CD4-positive, alpha-beta T cell (primary cell): Measurements from ENCODE around the gene SRGAP1. TPM values are rescaled to one million over a fixed set of nuclear protein-coding genes. Genes with fewer than 3 reads are reported as not detected.

Experiments used
- ATAC-seq: fragments of 200-7000 bp; cut with Tn5 transposase; one replicate; pipeline ENCODE4 v1.10.0; 2022; ENCODE audit warnings: mild to moderate bottlenecking; ENCODE audit not compliant: poor library complexity
- CTCF ChIA-PET: fragments of 350-600 bp; sonication (Branson Sonifier 250); formaldehyde crosslinking; loops from one replicate; lab custom pipeline; 2021; ENCODE audit warnings: antibody characterized with exemption, inconsistent platforms; lab: Charles Lee
- POLR2A ChIA-PET: fragments of 350-600 bp; sonication (Branson Sonifier 250); formaldehyde crosslinking; loops from one replicate; lab custom pipeline; 2021; ENCODE audit warnings: antibody characterized with exemption, inconsistent platforms; lab: Charles Lee
- DNase-seq, 14 experiments: peaks; one replicate each; pipeline ENCODE4 v3.0.0-alpha.2; 2013 to 2020; ENCODE audit warnings: mixed read lengths in 2 of 14
- H3K27ac ChIP-seq, 2 donors: one replicate each; pipeline versions ENCODE4 v1.5.1 to v1.7.0; 2013; ENCODE audit warnings: low read length in 2 of 2, low read depth in 1 of 2, mild to moderate bottlenecking in 1 of 2
- H3K27me3 ChIP-seq, 2 experiments: 1 replicate in 1 of 2; 2 replicates in 1 of 2; pipeline versions ENCODE4 v1.6.1 to v1.7.0; 2013; ENCODE audit warnings: low read length in 2 of 2, control low read depth in 1 of 2, mild to moderate bottlenecking in 1 of 2, moderate library complexity in 1 of 2; ENCODE audit not compliant: insufficient read depth in 2 of 2, control insufficient read depth in 1 of 2
- H3K36me3 ChIP-seq: one replicate; pipeline ENCODE4 v1.6.1; 2013; ENCODE audit warnings: low read length, control low read depth; ENCODE audit not compliant: insufficient read depth
- H3K4me1 ChIP-seq: one replicate; pipeline ENCODE4 v1.6.1; 2013; ENCODE audit warnings: low read length, control low read depth; ENCODE audit not compliant: insufficient read depth
- H3K4me3 ChIP-seq: one replicate; pipeline ENCODE4 v1.5.1; 2013; ENCODE audit warnings: mild to moderate bottlenecking, low read length, moderate library complexity
- H3K9me3 ChIP-seq, 2 experiments: 1 replicate in 1 of 2; 2 replicates in 1 of 2; pipeline versions ENCODE4 v1.6.1 to v1.7.0; 2013; ENCODE audit warnings: low read length in 2 of 2, mild to moderate bottlenecking in 2 of 2, control low read depth in 1 of 2, moderate library complexity in 1 of 2; ENCODE audit not compliant: control insufficient read depth in 1 of 2, insufficient read depth in 1 of 2
- H3K27ac Mint-ChIP-seq: one replicate; pipeline ENCODE4 v1.8.0; 2020; ENCODE audit warnings: mixed read lengths
- H3K27me3 Mint-ChIP-seq: one replicate; pipeline ENCODE4 v1.8.0; 2021; ENCODE audit warnings: mixed read lengths
- H3K36me3 Mint-ChIP-seq: one replicate; pipeline ENCODE4 v1.8.0; 2021; ENCODE audit warnings: low read depth, mixed read lengths
- H3K4me1 Mint-ChIP-seq: one replicate; pipeline ENCODE4 v1.8.0; 2021; ENCODE audit warnings: low read depth, mixed read lengths
- H3K4me3 Mint-ChIP-seq: one replicate; pipeline ENCODE4 v1.8.0; 2020; ENCODE audit warnings: mild to moderate bottlenecking, mixed read lengths
- H3K9me3 Mint-ChIP-seq: one replicate; pipeline ENCODE4 v1.8.0; 2020; ENCODE audit warnings: mixed read lengths
- intact Hi-C, 2 experiments: fragments of 100-400 bp; cut with DNase I in 1 of 2; cut with micrococcal nuclease in 1 of 2; formaldehyde crosslinking; loops; one replicate each; pipeline versions ENCODE4 v1.15.1 to v1.9.0; 2023 to 2025; cut with DNase I, micrococcal nuclease
- total RNA-seq, 174 experiments: library from RNA in 2 of 174; stranded (reverse) in 2 of 174; gene quantifications; one replicate each; pipeline ENCODE4 v1.2.3 and lab custom pipeline; 2021 to 2026
- TF ChIP-seq, protein P1 (sequence below): fragments of 200-600 bp; IDR thresholded peaks from one replicate; pipeline ENCODE4 v1.8.0; 2022; ENCODE audit warnings: antibody characterized with exemption, mild to moderate bottlenecking

Gene SRGAP1
- total RNA-seq, 2 experiments from 2014 or later, result 0.03 TPM; not detected in 1

DNA sequence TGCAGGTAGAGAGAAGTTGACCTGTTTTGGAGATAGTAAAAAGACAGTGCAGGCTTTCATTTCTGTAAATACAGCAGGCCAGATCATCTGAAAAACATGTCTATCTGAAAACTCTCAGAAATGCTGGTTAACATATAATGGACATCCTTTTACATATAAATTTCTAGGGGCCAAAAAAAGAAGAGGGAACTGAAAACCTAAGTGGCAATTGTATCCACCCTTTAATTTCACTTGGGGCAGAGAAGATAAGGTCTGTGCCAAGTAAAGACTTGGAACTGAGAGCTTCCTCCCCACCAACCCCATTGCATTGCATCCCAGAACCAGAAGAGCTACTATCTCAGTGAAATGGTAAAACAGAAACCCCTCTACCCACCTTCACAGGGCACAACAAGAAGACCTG, 141.0 kb downstream of the SRGAP1 start:
- Mint-ChIP-seq H3K27ac (no peak overlapping the region), H3K4me1 (no peaks in the 10 kb centered on the region), H3K27me3 (peaks cover 4% of the 10 kb centered on the region), H3K4me3 (no peak overlapping the region), H3K9me3 (no peaks in the 10 kb centered on the region), H3K36me3 (no peaks in the 10 kb centered on the region)
- no peak overlapping the region for H3K4me3 ChIP-seq
- POLR2A ChIA-PET, result no interaction called here
- CTCF ChIA-PET, result no interaction called here
- no peaks in the 10 kb centered on the region for H3K36me3 ChIP-seq
- H3K27ac ChIP-seq, result no peak overlapping the region
- H3K4me1 ChIP-seq, result no peaks in the 10 kb centered on the region
- no peaks in the 10 kb centered on the region for H3K27me3 ChIP-seq
- TF ChIP-seq, protein P1, sequence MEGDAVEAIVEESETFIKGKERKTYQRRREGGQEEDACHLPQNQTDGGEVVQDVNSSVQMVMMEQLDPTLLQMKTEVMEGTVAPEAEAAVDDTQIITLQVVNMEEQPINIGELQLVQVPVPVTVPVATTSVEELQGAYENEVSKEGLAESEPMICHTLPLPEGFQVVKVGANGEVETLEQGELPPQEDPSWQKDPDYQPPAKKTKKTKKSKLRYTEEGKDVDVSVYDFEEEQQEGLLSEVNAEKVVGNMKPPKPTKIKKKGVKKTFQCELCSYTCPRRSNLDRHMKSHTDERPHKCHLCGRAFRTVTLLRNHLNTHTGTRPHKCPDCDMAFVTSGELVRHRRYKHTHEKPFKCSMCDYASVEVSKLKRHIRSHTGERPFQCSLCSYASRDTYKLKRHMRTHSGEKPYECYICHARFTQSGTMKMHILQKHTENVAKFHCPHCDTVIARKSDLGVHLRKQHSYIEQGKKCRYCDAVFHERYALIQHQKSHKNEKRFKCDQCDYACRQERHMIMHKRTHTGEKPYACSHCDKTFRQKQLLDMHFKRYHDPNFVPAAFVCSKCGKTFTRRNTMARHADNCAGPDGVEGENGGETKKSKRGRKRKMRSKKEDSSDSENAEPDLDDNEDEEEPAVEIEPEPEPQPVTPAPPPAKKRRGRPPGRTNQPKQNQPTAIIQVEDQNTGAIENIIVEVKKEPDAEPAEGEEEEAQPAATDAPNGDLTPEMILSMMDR, result no peak
- ATAC-seq (no peak), DNase-seq (no peak)
- peaks cover 0 to 3% of the 10 kb centered on the region in 2 experiments for H3K9me3 ChIP-seq
- intact Hi-C loops, result no loop called here

DNA sequence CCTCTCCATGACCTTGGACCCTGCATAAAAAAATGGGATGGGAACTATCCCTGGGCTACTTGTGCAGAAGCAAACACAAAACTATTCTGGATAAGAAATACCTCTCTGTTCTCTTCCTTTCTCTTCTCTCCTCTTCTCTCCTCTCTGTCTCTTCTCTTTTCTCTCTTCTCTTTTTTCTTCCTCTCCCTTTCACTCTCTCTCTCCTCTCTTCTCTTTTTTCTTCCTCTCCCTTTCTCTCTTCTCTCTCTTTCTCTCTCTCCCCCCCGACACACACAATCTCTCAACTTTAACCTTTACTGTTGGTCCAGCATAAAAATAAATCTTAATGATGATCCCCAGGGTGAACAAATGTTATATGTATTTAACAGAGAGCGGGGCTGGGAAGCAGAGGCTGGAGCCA, 141.4 kb downstream of the SRGAP1 start:
- Mint-ChIP-seq H3K4me3 (no peak overlapping the region), H3K27me3 (peaks cover 4% of the 10 kb centered on the region), H3K36me3 (no peaks in the 10 kb centered on the region), H3K4me1 (no peaks in the 10 kb centered on the region), H3K27ac (no peak overlapping the region), H3K9me3 (no peaks in the 10 kb centered on the region)
- Histone ChIP-seq H3K36me3 (no peaks in the 10 kb centered on the region), H3K4me1 (no peaks in the 10 kb centered on the region), H3K27ac (no peak overlapping the region), H3K4me3 (no peak overlapping the region), H3K9me3 (peaks cover 0 to 3% of the 10 kb centered on the region in 2 experiments), H3K27me3 (no peaks in the 10 kb centered on the region)
- CTCF ChIA-PET, result no interaction called here
- DNase-seq (no peak), ATAC-seq (no peak)
- POLR2A ChIA-PET, result no interaction called here
- intact Hi-C loops, result no loop called here
- TF ChIP-seq, protein P1, result no peak

DNA sequence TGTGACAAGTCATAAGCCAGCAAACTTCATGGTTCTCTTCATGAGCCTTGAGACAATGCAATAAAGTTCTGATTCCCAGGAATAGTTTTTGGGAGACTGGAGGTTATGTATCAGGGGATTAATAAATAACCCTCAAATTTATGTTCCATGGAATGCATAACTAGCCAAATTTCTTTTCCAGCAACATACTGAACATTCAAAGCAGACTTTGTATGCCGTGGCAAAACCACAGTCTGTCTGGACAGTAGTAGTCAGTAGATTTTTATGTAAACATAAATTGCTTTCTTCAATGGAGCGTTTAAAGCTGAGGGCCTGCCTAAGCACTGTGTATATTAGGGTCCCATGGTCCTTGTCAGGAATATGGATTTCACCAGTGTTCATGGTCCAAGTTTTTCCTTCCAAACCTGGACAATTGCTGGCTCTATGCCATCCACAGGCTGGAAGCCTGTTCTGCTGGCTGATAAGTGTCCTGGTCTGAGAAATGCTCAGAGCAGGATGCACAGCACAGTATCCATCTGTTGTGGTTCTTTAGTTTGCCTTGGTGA, 144.9 kb downstream of the SRGAP1 start:
- CTCF ChIA-PET, result no interaction called here
- Histone ChIP-seq H3K4me3 (no peak overlapping the region), H3K27ac (no peak overlapping the region), H3K27me3 (peaks cover 0 to 3% of the 10 kb centered on the region in 2 experiments), H3K4me1 (no peaks in the 10 kb centered on the region), H3K9me3 (peaks cover 0 to 3% of the 10 kb centered on the region in 2 experiments), H3K36me3 (no peaks in the 10 kb centered on the region)
- Mint-ChIP-seq H3K36me3 (no peaks in the 10 kb centered on the region), H3K4me3 (no peak overlapping the region), H3K27me3 (peaks cover 7% of the 10 kb centered on the region), H3K9me3 (no peaks in the 10 kb centered on the region), H3K27ac (no peak overlapping the region), H3K4me1 (no peaks in the 10 kb centered on the region)
- TF ChIP-seq, protein P1, result no peak
- no peak for DNase-seq
- no peak for ATAC-seq
- POLR2A ChIA-PET, result no interaction called here
- intact Hi-C loops, result no loop called here
